ENCODE data around the gene ZNF594. TPM values are rescaled to one million over a fixed set of nuclear protein-coding genes. Genes with fewer than 3 reads are reported as not detected.
A peak's percentile ranks its signal among the peaks of the same experiment; 100 is the strongest.
"Not testable (repeated sequence)": the region's sequence is repeated elsewhere in the genome, so short reads cannot be mapped to it uniquely, and the experiment has no call there.

ZNF594 gene
- total and polyA plus RNA-seq, 2 of the 8 experiments (the other 6 are each of a cell fraction or from before 2014, with no cell fraction given): 3.6 to 14.3 TPM

GRCh38 chr17:5130687-5131086 is 61.0 kb downstream of the ZNF594 start:
- H2BK20ac ChIP-seq (ENCODE audit: low read length); H3K9me3 ChIP-seq (ENCODE audit: insufficient read depth in 2 of 2, low read depth in 1 of 2, low read length in 1 of 2); H4K20me1 ChIP-seq (replicated peaks in 1 of 2; ENCODE audit: control insufficient read depth in 1 of 2, insufficient read depth in 2 of 2, low read length in 2 of 2); H4K8ac ChIP-seq (ENCODE audit: extremely low read depth, insufficient read depth, low read length); H4K5ac ChIP-seq (ENCODE audit: insufficient read length, low read depth, low read length); FAIRE-seq; H2AFZ ChIP-seq (ENCODE audit: low read length); H2BK15ac ChIP-seq (ENCODE audit: low read length); H2AK5ac ChIP-seq (ENCODE audit: low read depth, low read length); DNase-seq (ENCODE audit: low read depth in 1 of 2, low spot score in 2 of 2); H4K91ac ChIP-seq (replicated peaks; ENCODE audit: insufficient read length, low read length); H3K14ac ChIP-seq (ENCODE audit: insufficient read length); H3K23ac ChIP-seq (ENCODE audit: insufficient read length); H3K79me2 ChIP-seq (ENCODE audit: control insufficient read depth in 1 of 2, insufficient read depth in 2 of 2, low read length in 2 of 2); H3K4me3 ChIP-seq (ENCODE audit: extremely low read depth in 1 of 4, insufficient read depth in 2 of 4, low read depth in 3 of 4, low read length in 4 of 4); H3K79me1 ChIP-seq (ENCODE audit: low read depth, low read length); H3K4me1 ChIP-seq (replicated peaks in 1 of 4; ENCODE audit: control insufficient read depth in 3 of 4, insufficient read depth in 4 of 4, low read length in 3 of 4); H3K36me3 ChIP-seq (ENCODE audit: control insufficient read depth in 2 of 4, insufficient read depth in 4 of 4, low read length in 3 of 4); H3K23me2 ChIP-seq (ENCODE audit: low read depth, low read length); H3K9ac ChIP-seq (replicated peaks in 1 of 4; ENCODE audit: extremely low read depth in 1 of 4, low read depth in 3 of 4, low read length in 3 of 4); H3K18ac ChIP-seq (ENCODE audit: extremely low read depth, low read length); H3K27me3 ChIP-seq (replicated peaks in 1 of 4; ENCODE audit: control insufficient read depth in 3 of 4, extremely low read depth in 1 of 4, insufficient read depth in 3 of 4, low read length in 3 of 4); H3K4ac ChIP-seq (replicated peaks; ENCODE audit: insufficient read length, low read depth, low read length); H2BK12ac ChIP-seq (ENCODE audit: low read depth, low read length); H2BK120ac ChIP-seq (replicated peaks; ENCODE audit: low read depth, low read length); CTCF ChIA-PET (ENCODE audit: partially characterized antibody); H2BK5ac ChIP-seq (ENCODE audit: low read depth, low read length); H3K4me2 ChIP-seq (ENCODE audit: insufficient read depth in 1 of 2, low read depth in 2 of 2, low read length in 2 of 2); H3K27ac ChIP-seq (ENCODE audit: low read depth, low read length); H3K56ac ChIP-seq (replicated peaks; ENCODE audit: insufficient read length, low read depth, low read length): not testable (repeated sequence)
- WGBS, 2 experiments (ENCODE audit: extremely low coverage in 1 of 2, insufficient coverage in 1 of 2, insufficient read length in 1 of 2, insufficient replicate concordance in 2 of 2, low coverage in 1 of 2, low lambda C conversion rate in 2 of 2, missing lambda C conversion rate in 1 of 2): 96% methylated on average over 4 of the region's 5 CpGs; no CpG with 5 or more reads in 1 of the 2 experiments
- POLR2A ChIA-PET (ENCODE audit: partially characterized antibody): interaction anchor here (1.4 kb wide), 1 partner anchor 8 kb away, joined by 3 read pairs; no protein-coding TSS in a partner anchor

- H3K23me2 ChIP-seq (ENCODE audit: low read depth, low read length); H3K23ac ChIP-seq (ENCODE audit: insufficient read length); FAIRE-seq; H4K20me1 ChIP-seq (replicated peaks in 1 of 2; ENCODE audit: control insufficient read depth in 1 of 2, insufficient read depth in 2 of 2, low read length in 2 of 2); H4K91ac ChIP-seq (replicated peaks; ENCODE audit: insufficient read length, low read length); H3K27ac ChIP-seq (ENCODE audit: low read depth, low read length); H3K4me2 ChIP-seq (ENCODE audit: insufficient read depth in 1 of 2, low read depth in 2 of 2, low read length in 2 of 2); H2AK5ac ChIP-seq (ENCODE audit: low read depth, low read length); POLR2A ChIA-PET (ENCODE audit: partially characterized antibody); H3K4me1 ChIP-seq (replicated peaks in 1 of 4; ENCODE audit: control insufficient read depth in 3 of 4, insufficient read depth in 4 of 4, low read length in 3 of 4); H3K18ac ChIP-seq (ENCODE audit: extremely low read depth, low read length); H2BK15ac ChIP-seq (ENCODE audit: low read length); H3K79me2 ChIP-seq (ENCODE audit: control insufficient read depth in 1 of 2, insufficient read depth in 2 of 2, low read length in 2 of 2); H3K4me3 ChIP-seq (ENCODE audit: extremely low read depth in 1 of 4, insufficient read depth in 2 of 4, low read depth in 3 of 4, low read length in 4 of 4); H2BK5ac ChIP-seq (ENCODE audit: low read depth, low read length); H3K9ac ChIP-seq (replicated peaks in 1 of 4; ENCODE audit: extremely low read depth in 1 of 4, low read depth in 3 of 4, low read length in 3 of 4); CTCF ChIA-PET (ENCODE audit: partially characterized antibody); H3K79me1 ChIP-seq (ENCODE audit: low read depth, low read length); H3K56ac ChIP-seq (replicated peaks; ENCODE audit: insufficient read length, low read depth, low read length); H3K4ac ChIP-seq (replicated peaks; ENCODE audit: insufficient read length, low read depth, low read length); H2BK12ac ChIP-seq (ENCODE audit: low read depth, low read length); H3K36me3 ChIP-seq (ENCODE audit: control insufficient read depth in 2 of 4, insufficient read depth in 4 of 4, low read length in 3 of 4); H3K9me3 ChIP-seq (ENCODE audit: insufficient read depth in 2 of 2, low read depth in 1 of 2, low read length in 1 of 2); H2BK20ac ChIP-seq (ENCODE audit: low read length); H2AFZ ChIP-seq (ENCODE audit: low read length); H3K14ac ChIP-seq (ENCODE audit: insufficient read length); H2BK120ac ChIP-seq (replicated peaks; ENCODE audit: low read depth, low read length); H4K8ac ChIP-seq (ENCODE audit: extremely low read depth, insufficient read depth, low read length); H3K27me3 ChIP-seq (replicated peaks in 1 of 4; ENCODE audit: control insufficient read depth in 3 of 4, extremely low read depth in 1 of 4, insufficient read depth in 3 of 4, low read length in 3 of 4); H4K5ac ChIP-seq (ENCODE audit: insufficient read length, low read depth, low read length): not testable (repeated sequence)
- peak in 1 of 2 experiments; percentile 32 for DNase-seq (ENCODE audit: low read depth in 1 of 2, low spot score in 2 of 2)
- WGBS, 2 experiments (ENCODE audit: extremely low coverage in 1 of 2, insufficient coverage in 1 of 2, insufficient read length in 1 of 2, insufficient replicate concordance in 2 of 2, low coverage in 1 of 2, low lambda C conversion rate in 2 of 2, missing lambda C conversion rate in 1 of 2): 90% methylated on average over 10 of the region's 10 CpGs; no CpG with 5 or more reads in 1 of the 2 experiments
These were observed 61.4 kb downstream of the ZNF594 start for GRCh38 chr17:5130261-5130660.

Measured in H1 (cell line).